Mononuclear cell (primary cell): Measurements from ENCODE around the gene DPF3. TPM values are rescaled to one million over a fixed set of nuclear protein-coding genes. Genes with fewer than 3 reads are reported as not detected.
A peak's percentile ranks its signal among the peaks of the same experiment; 100 is the strongest.

Experiments used
- H3K27me3 ChIP-seq: 2 replicates; pipeline ENCODE4 v1.6.0; 2011; ENCODE audit warnings: low read length, control low read depth; ENCODE audit not compliant: insufficient read depth
- H3K4me1 ChIP-seq: 2 replicates; pipeline ENCODE4 v1.5.1; 2011; ENCODE audit warnings: mild to moderate bottlenecking, low read length, control low read depth; ENCODE audit not compliant: insufficient read depth
- H3K4me3 ChIP-seq: 2 replicates; pipeline ENCODE4 v1.5.1; 2011; ENCODE audit warnings: mild to moderate bottlenecking, low read length, moderate library complexity
- H3K9me3 ChIP-seq: 2 replicates; pipeline ENCODE4 v1.5.1; 2011; ENCODE audit warnings: low read depth, mild to moderate bottlenecking, control low read depth, low read length
- total RNA-seq: library from RNA; depleted of rRNA; stranded (reverse); fragments of >200 nt; gene quantifications from one replicate; pipeline ENCODE4 v1.2.3, GENCODE V29; 2012

DPF3 gene
- total RNA-seq, 1 donor, result 1.3 TPM

DNA sequence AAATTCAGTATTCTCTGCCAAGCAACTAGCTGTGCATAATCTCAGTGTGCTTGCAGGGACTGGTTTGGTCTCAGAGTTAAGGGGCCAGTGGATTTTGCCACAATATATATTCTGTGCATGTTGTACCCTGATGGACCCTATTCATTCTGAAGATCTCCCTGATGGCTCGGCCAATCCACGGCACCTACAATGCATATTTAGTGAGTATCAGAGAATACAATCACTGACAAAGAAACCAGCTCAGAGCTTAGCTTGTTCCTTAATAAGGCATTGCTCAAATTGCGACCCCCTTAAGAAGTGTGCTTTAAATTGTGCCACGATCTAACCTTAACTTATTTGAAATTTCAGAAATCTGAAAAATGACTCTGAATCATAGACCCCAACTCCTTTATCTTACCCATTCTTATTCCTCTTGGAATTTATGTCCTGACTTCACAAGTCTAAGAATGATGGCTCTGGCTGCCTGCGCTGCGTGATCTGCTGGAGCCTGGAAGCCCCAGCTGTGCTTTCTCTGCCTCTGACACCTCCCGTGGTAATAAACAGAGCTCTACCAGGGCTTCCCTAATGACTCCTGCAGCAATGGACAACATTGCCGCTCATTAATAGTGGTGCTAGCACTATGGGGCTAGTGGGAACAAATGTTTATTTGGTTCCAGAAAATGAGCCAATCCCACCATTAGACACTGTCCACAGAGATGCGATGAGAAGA lies 23.3 kb upstream of the DPF3 start:
- Histone ChIP-seq H3K9me3 (no peaks in the 10 kb centered on the region), H3K4me1 (no peaks in the 10 kb centered on the region), H3K4me3 (no peak overlapping the region), H3K27me3 (peaks cover 19% of the 10 kb centered on the region)

DNA sequence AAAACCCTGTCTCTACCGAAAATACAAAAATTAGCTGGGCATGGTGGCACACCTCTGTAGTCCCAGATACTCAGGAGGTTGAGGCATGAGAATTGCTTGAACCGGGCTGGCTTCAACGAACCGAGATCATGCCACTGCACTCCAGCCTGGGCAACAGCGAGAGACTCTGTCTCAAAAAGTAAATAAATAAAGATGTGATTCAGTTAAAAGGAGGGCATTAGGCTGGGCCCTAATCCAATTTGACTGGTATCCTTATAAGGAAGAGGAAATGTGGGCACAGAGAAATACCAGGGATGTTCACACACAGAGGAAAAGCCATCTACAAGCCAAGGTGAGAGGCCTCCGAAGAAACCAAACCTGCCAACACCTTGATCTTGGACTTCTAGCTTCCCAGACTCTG lies 22.3 kb upstream of the DPF3 start:
- H3K9me3 ChIP-seq, result no peaks in the 10 kb centered on the region
- no peak overlapping the region for H3K4me3 ChIP-seq
- no peaks in the 10 kb centered on the region for H3K4me1 ChIP-seq
- H3K27me3 ChIP-seq, result peaks cover 15% of the 10 kb centered on the region

DNA sequence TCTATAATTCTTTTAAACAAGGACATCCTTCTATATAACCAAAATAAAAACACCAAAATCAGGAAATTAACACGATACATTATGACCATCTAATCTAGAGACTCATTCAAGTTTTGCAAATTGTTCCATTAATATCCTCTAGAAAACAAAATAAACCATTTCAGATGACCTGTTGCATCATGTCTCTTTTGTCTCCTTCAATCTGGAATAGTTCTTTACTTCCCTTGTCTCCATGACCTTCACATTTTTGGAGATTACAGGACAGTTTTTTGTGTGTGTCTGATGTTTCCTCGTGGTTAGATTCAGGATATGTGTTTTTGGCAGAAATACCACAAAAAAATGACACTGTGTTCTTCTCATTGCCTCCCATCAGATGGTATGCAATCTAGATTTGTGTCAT lies 19.9 kb upstream of the DPF3 start:
- no peaks in the 10 kb centered on the region for H3K9me3 ChIP-seq
- no peak overlapping the region for H3K4me3 ChIP-seq
- peaks cover 8% of the 10 kb centered on the region for H3K27me3 ChIP-seq
- no peaks in the 10 kb centered on the region for H3K4me1 ChIP-seq

DNA sequence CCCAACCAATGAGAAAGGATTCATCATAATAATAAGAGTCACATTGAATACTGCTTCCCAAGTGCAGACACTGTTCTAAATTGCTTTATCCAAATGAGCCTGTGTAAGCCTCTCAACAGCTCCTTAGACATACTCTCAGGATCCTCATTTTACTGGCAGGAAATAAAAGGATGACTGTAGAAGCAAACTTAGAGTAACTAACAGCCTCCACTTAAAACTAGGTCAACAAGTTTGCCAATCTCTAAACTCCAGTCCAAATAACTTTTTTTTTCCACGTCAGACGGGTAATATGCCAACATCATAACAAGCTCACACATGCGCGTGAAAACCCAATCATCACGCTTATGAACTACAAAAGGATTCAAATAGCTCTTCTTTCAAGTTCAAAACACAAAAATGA lies 15.3 kb upstream of the DPF3 start:
- Histone ChIP-seq H3K4me3 (no peak overlapping the region), H3K27me3 (peaks cover 6% of the 10 kb centered on the region), H3K9me3 (no peaks in the 10 kb centered on the region), H3K4me1 (no peaks in the 10 kb centered on the region)

DNA sequence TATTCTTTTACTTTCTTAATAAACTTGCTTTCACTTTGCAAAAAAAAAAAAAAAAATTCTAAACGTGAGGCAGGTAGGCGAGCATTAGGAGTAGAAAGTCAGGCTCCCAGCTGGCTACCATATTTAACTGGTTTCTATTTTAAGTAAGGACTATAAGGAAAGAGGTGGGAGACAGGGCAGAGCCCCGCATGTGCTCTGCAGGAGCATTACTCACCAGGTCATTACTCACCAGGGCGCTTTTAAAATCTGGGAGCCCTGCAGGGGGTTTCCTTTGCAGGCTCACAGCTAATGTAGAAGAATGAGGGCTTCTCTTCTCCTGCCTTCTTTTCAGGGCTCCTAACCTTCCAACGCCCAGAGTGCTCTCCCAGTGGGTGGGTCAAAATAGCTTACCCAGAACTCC lies 14.0 kb upstream of the DPF3 start:
- H3K4me3 ChIP-seq, result no peak overlapping the region
- no peaks in the 10 kb centered on the region for H3K4me1 ChIP-seq
- peaks cover 8% of the 10 kb centered on the region for H3K27me3 ChIP-seq

DNA sequence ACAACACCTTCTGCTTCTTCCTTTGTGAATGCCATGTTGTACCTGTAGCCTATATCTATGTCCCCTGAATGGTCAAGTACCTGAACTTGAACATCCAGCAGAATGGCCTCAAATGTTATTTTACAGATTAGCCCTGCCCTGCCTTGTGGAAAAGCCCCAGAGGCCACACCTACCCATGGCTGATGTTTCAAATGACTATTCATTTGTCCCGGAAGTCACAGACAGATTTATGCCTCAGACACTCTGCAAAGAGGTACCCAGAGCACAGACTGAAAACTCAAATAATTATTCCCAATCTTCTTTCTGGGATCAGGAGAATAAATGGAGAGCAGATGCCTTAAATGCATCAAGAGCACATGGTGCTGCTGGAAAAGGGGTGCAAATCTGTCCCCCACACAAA lies 13.0 kb upstream of the DPF3 start:
- Histone ChIP-seq H3K4me1 (no peaks in the 10 kb centered on the region), H3K9me3 (no peaks in the 10 kb centered on the region)

More for the DNA sequence above, 14.0 kb upstream of the DPF3 start:
- H3K9me3 ChIP-seq, result no peaks in the 10 kb centered on the region

DNA sequence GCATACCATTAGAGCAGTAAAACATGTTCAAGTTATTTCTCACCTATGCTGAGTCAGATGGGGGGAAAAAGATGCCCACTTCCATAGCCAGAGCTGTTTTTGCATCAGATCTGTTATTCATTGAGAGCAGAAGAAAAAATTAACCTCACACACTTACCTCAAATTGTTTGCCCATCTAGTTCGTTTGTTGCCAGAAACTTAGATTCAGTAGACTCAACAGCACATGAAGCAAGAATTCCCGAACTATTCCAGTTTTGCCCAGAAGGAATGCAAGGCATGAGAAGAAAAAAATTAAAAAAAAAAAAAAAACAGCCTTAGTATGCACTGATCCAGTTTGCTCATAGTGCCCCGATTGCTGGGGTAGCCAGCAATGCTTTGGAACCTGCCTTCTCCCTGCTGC lies 12.4 kb upstream of the DPF3 start:
- Histone ChIP-seq H3K27me3 (peaks cover 8% of the 10 kb centered on the region), H3K9me3 (no peaks in the 10 kb centered on the region), H3K4me3 (no peak overlapping the region), H3K4me1 (no peaks in the 10 kb centered on the region)

More for the DNA sequence above, 13.0 kb upstream of the DPF3 start:
- H3K4me3 ChIP-seq, result no peak overlapping the region
- H3K27me3 ChIP-seq, result peaks cover 8% of the 10 kb centered on the region

DNA sequence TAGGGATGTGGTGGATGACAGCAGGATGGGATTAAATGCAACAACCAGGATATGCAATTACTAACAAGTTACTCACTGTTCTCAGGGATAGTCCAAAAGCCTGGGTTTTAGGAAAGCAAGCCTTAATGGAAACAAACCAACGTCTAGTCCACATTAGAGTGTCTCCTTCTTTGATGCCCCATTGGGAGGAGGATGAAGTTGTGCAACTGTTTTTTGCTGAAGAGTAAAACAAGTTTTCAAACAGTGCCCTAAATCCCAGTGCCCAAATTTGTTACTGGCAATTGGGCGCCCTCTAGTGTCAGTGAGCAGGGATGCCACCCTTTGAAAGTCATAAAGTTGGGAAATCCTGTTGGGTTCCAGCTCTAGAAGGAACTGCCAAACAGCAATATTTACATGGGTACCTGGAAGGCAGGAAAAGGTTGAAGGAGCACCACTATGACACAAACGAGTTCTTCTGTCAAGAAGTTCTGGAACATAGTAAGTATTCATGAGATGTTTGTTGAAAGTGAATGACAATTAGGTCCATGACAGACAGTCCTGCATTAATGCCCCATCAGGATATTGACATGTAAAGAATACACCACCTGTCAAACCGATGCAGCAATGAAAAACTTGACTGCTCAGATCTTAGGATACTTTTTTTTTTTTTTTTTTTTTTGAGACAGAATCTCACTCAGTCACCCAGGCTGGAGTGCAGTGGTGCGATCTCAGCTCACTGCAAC lies 11.1 kb upstream of the DPF3 start:
- Histone ChIP-seq H3K27me3 (peaks cover 8% of the 10 kb centered on the region), H3K4me3 (no peak overlapping the region), H3K9me3 (no peaks in the 10 kb centered on the region), H3K4me1 (no peaks in the 10 kb centered on the region)

DNA sequence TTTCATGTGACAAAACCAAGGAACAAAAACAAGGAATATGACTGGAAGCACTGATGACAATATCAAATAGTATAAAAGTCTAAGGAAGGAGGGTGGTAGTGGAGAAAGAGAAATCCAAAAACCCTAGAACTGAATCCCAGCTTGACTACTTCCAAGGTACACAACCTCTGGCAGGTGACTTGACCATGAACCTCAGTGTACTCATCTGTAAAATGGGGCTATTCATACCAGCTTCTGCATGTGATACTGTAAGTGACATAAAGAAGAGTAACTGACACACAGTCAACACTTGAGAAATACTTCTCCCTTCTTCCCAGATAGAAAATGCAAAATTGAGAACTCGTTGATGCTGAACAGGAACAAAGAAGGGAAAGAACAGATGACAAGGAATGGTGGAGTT lies 10.3 kb upstream of the DPF3 start:
- H3K4me3 ChIP-seq, result no peak overlapping the region
- no peaks in the 10 kb centered on the region for H3K9me3 ChIP-seq
- no peaks in the 10 kb centered on the region for H3K4me1 ChIP-seq
- H3K27me3 ChIP-seq, result peaks cover 8% of the 10 kb centered on the region

DNA sequence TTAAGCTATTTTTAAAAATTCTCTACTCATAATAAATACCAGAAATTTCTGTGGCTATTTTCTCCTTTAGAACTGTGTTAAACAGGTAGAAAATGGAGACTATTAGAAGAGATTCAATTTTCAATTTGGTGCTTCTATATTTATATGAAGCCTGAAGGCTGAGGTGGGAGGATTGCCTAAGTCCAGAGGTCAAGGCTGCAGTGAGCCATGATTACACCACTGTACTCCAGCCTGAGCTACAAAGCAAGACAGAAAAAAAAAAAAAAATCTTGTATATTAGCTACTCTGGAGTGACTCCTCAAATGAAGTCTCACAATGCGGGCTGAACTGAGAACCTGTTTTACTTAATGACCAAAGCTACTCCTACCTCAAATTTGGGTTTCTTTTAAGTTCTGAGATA lies 9.8 kb upstream of the DPF3 start:
- H3K4me1 ChIP-seq, result no peaks in the 10 kb centered on the region
- H3K27me3 ChIP-seq, result peaks cover 9% of the 10 kb centered on the region
- no peaks in the 10 kb centered on the region for H3K9me3 ChIP-seq
- H3K4me3 ChIP-seq, result no peak overlapping the region

DNA sequence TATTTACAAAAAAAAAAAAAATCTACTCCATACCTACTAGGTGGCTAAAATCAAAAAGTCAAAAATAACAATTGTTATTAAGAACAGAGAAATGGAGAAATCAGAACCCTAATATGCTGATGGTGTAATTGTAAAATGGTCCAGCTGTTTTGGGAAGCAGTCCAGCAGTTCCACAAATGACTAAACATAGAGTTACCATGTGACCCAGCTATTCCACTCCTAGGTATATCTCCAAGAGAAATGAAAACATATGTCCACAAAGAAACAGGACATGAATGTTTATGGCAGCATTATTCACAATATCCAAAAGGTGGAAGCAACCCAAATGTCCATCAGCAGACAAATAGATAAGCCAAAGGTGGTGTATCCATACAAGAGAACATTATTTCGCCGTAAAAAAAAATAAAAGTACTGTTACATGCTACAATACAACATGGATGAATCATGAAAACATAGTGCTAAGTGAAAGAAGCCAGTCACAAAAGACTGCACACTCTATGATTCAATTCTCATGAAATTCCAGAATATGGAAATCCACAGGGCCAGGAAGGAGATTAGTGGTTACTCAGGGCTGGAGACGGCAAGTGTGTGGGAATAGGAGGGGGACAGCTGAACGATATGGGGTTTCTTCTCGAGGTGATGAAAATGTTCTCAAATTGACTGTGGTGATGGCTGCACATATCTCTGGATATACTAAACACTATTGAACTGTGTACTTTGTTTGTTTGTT lies 9.1 kb upstream of the DPF3 start:
- peaks cover 13% of the 10 kb centered on the region for H3K27me3 ChIP-seq
- no peaks in the 10 kb centered on the region for H3K4me1 ChIP-seq
- no peaks in the 10 kb centered on the region for H3K9me3 ChIP-seq
- H3K4me3 ChIP-seq, result no peak overlapping the region

DNA sequence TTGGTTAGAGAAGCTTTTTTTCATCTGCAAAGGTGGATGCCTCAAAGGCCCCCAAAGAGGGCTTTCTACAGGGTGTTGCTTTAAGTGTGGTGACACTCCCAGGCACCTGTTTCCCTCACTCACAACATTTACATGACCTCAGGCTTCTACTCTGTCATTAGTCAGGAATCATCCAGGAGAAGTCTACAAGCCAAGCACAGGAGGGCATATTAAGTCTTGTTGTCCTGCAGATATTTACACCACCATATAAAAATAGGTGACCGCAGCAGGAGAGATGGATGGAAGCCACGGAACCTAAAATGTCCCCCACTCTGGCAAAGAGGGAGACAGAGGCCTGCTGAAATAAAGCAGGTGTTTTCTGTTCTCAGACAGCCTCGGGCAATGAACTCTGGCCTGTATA lies 7.5 kb upstream of the DPF3 start:
- Histone ChIP-seq H3K4me3 (no peak overlapping the region), H3K27me3 (peaks cover 20% of the 10 kb centered on the region), H3K4me1 (no peaks in the 10 kb centered on the region), H3K9me3 (no peaks in the 10 kb centered on the region)

DNA sequence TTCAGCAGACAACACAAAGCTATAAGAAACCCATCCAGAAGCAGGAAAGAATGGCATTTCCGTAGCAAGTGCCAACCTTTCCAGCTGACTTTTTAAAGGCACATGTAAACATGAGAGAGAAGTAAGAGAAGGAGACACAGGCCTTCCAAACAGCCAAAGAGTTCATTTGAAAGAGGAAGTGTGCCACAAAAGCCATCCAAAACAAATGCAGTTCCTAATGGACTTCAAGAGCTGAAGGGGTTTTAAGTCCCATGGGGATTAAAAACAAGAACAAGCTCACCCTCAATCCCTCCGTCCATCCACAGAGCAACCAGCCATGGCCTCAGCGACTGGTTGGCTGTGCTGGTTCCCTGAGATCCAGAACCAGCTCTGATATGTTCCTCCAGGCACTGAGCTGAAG lies 4.5 kb upstream of the DPF3 start:
- H3K4me3 ChIP-seq, result no peak overlapping the region
- peaks cover 37% of the 10 kb centered on the region for H3K27me3 ChIP-seq
- peaks cover 12% of the 10 kb centered on the region for H3K4me1 ChIP-seq
- no peaks in the 10 kb centered on the region for H3K9me3 ChIP-seq

DNA sequence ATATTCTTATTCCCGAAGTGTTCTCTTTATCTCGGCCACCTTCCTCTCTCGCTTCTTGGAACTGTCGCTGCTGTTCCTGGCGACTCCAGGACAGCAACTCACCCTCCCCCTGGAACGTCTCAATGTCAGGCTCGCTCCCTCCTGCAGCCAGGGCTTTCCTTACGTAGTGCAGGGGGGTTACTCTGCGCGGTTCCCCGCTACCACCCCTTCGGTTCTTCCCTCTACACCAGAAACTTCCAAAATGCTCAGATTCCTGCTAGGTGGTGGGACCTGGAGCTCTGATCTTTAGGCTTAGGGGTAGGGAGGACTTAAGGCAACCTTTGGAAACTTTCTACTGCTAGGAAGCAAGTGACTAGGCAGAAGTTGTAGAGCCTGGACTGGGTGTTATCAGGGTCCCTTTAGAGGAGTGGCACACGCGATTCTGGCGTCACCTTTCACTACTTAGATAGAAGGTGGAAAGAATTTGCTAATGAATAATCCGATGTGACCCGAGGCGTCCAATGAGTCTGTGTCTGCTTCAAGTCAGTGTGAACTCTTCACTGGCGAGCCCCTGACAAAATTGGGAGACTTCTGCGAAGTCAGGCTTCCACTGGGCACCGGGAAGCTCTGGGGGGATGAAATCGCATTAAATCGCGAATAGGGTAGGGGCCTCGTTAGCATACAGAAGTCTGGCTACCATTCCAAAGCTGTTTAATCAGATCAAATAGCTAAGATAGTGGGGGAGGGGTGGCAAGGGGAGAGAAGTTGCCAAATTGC lies 900 bp upstream of the DPF3 start:
- peaks cover 26% of the 10 kb centered on the region for H3K4me1 ChIP-seq
- no peaks in the 10 kb centered on the region for H3K9me3 ChIP-seq
- H3K4me3 ChIP-seq, result peak overlapping the region; percentile 73
- peaks cover 70% of the 10 kb centered on the region for H3K27me3 ChIP-seq

DNA sequence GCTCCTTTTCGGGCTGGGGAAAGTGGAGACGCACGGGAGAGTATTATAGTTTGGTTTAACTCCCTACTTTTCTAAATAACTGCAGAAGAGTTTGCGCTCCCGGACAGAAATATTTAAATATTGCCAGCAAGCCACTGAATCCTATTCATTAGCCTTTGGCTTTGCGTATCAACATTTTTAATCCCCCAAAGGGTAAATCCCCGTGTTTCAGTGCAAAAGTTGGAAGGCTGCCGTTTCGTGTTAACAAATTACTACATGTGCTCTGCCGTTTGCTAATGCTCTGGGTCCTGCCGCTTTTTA lies 372 bp upstream of the DPF3 start:
- H3K9me3 ChIP-seq, result no peaks in the 10 kb centered on the region
- H3K27me3 ChIP-seq, result peaks cover 73% of the 10 kb centered on the region
- H3K4me3 ChIP-seq, result peak overlapping the region; percentile 73
- H3K4me1 ChIP-seq, result peaks cover 26% of the 10 kb centered on the region
